Fibroblast of lung (primary cell): ENCODE results near the gene CNNM4. TPM values are rescaled to one million over a fixed set of nuclear protein-coding genes. Genes with fewer than 3 reads are reported as not detected.

Experiments
- DNase-seq, 2 donors: peaks; one replicate each; pipeline versions ENCODE4 v3.0.0 to v3.0.0-alpha.2; 2010; ENCODE audit warnings: low read depth in 2 of 2
- H2AFZ ChIP-seq: 2 replicates; pipeline ENCODE4 v1.5.1; 2012; ENCODE audit warnings: low read length, control low read depth, inconsistent platforms
- H3K27ac ChIP-seq: 2 replicates; pipeline ENCODE4 v1.5.1; 2011; ENCODE audit warnings: low read length, control low read depth; ENCODE audit not compliant: insufficient read depth
- H3K27me3 ChIP-seq: 2 replicates; pipeline ENCODE4 v1.5.1; 2011; ENCODE audit warnings: mild to moderate bottlenecking, low read length; ENCODE audit not compliant: control insufficient read depth, insufficient read depth
- H3K36me3 ChIP-seq: 2 replicates; pipeline ENCODE4 v1.5.1; 2011; ENCODE audit warnings: low read length; ENCODE audit not compliant: control insufficient read depth, insufficient read depth
- H3K4me1 ChIP-seq: 2 replicates; pipeline ENCODE4 v1.5.1; 2011; ENCODE audit warnings: low read length; ENCODE audit not compliant: control insufficient read depth, insufficient read depth; ENCODE audit errors: extremely low read depth
- H3K4me2 ChIP-seq: 2 replicates; pipeline ENCODE4 v1.5.1; 2011; ENCODE audit warnings: low read length, control low read depth; ENCODE audit not compliant: insufficient read depth; ENCODE audit errors: extremely low read depth
- H3K4me3 ChIP-seq, 4 experiments: fragments of 200-600 bp in 1 of 4; sonication (generic) in 1 of 4; replicated peaks in 1 of 4; 2 replicates each; pipeline ENCODE4 v1.5.1; 2011 to 2016; ENCODE audit warnings: low read length in 4 of 4, low read depth in 3 of 4, mild to moderate bottlenecking in 3 of 4, control low read depth in 2 of 4, inconsistent platforms in 1 of 4, mixed read lengths in 1 of 4; ENCODE audit not compliant: insufficient read depth in 1 of 4; ENCODE audit errors: control extremely low read depth in 1 of 4
- H3K79me2 ChIP-seq: 2 replicates; pipeline ENCODE4 v1.5.1; 2012; ENCODE audit warnings: mild to moderate bottlenecking, low read length, inconsistent platforms; ENCODE audit not compliant: control insufficient read depth, insufficient read depth
- H3K9ac ChIP-seq: 2 replicates; pipeline ENCODE4 v1.5.1; 2011; ENCODE audit warnings: mild to moderate bottlenecking, low read length, control low read depth; ENCODE audit not compliant: insufficient read depth
- H3K9me3 ChIP-seq: 2 replicates; pipeline ENCODE4 v1.5.1; 2012; ENCODE audit warnings: low read depth, low read length; ENCODE audit not compliant: control insufficient read depth, insufficient read depth
- H4K20me1 ChIP-seq: 2 replicates; pipeline ENCODE4 v1.5.1; 2011; ENCODE audit warnings: low read length; ENCODE audit not compliant: control insufficient read depth, insufficient read depth; ENCODE audit errors: extremely low read depth
- EZH2 ChIP-seq: IDR thresholded peaks from 2 replicates; pipeline ENCODE4 v1.5.1; 2012; ENCODE audit warnings: low read length, control low read depth, mild to moderate bottlenecking; ENCODE audit errors: missing control alignments
- polyA plus RNA-seq, 2 donors: library from polyadenylated mRNA; depleted of rRNA in 1 of 2; stranded (reverse) in 1 of 2; unstranded in 1 of 2; fragments of >200 nt; gene quantifications; 2 replicates each; pipeline ENCODE4 v1.2.1, GENCODE V29; 2011 to 2012; ENCODE audit warnings: missing spikeins in 1 of 2
- total RNA-seq: library from RNA; depleted of rRNA; stranded (reverse); fragments of >200 nt; gene quantifications from 2 replicates; pipeline ENCODE4 v1.2.1, GENCODE V29; 2014
- TF ChIP-seq, protein P1 (sequence below), 2 donors: IDR thresholded peaks in 1 of 2; conservative IDR thresholded peaks in 1 of 2; 1 replicate in 1 of 2; 2 replicates in 1 of 2; pipeline ENCODE4 v1.5.1; 2011 to 2012; ENCODE audit warnings: low read length in 2 of 2, control low read depth in 1 of 2, inconsistent platforms in 1 of 2, low read depth in 1 of 2, mild to moderate bottlenecking in 1 of 2

Gene CNNM4
- total and polyA plus RNA-seq, 2 donors (not counting 1 experiment from before 2014, with no cell fraction given), result 3.3 to 3.5 TPM

DNA sequence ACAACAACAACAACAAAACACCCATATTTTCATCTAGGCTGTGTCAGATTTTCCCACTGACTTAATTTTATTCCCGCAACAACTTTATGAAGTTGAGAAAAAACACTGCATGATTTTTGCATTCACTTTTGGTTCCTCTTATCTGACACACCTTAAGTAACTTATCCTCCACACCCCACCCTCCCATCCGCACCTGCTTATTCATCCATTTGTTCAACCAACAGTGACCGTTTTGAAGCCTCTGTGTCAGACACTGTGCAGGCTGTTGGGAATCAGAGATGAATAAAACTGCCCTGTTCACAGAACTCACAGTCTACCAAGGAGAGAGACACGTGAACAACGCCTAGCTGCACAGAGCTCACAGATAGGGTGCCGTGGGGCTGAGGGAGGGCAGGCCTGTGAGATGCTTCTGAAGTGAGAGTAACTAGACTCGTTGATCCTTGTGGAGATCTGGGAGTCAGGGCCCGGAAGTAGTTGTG, 7.4 kb downstream of the CNNM4 start:
- Histone ChIP-seq H3K9me3 (no peaks in the 10 kb centered on the region), H4K20me1 (no peaks in the 10 kb centered on the region), H3K27ac (no peak overlapping the region), H3K27me3 (no peaks in the 10 kb centered on the region), H2AFZ (no peak overlapping the region), H3K36me3 (no peaks in the 10 kb centered on the region), H3K9ac (no peak overlapping the region), H3K4me2 (no peak overlapping the region), H3K4me3 (no peak overlapping the region), H3K4me1 (no peaks in the 10 kb centered on the region), H3K79me2 (no peaks in the 10 kb centered on the region)
- DNase-seq, result no peak
- TF ChIP-seq, protein P1, sequence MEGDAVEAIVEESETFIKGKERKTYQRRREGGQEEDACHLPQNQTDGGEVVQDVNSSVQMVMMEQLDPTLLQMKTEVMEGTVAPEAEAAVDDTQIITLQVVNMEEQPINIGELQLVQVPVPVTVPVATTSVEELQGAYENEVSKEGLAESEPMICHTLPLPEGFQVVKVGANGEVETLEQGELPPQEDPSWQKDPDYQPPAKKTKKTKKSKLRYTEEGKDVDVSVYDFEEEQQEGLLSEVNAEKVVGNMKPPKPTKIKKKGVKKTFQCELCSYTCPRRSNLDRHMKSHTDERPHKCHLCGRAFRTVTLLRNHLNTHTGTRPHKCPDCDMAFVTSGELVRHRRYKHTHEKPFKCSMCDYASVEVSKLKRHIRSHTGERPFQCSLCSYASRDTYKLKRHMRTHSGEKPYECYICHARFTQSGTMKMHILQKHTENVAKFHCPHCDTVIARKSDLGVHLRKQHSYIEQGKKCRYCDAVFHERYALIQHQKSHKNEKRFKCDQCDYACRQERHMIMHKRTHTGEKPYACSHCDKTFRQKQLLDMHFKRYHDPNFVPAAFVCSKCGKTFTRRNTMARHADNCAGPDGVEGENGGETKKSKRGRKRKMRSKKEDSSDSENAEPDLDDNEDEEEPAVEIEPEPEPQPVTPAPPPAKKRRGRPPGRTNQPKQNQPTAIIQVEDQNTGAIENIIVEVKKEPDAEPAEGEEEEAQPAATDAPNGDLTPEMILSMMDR (conservative IDR thresholded peaks at IDR 0.05 in 1 of 2, IDR thresholded peaks at IDR 0.05 in 1 of 2; ENCODE audit: low read depth in 1 of 2, low read length in 2 of 2), result no peak
- TF ChIP-seq EZH2, result no peak

DNA sequence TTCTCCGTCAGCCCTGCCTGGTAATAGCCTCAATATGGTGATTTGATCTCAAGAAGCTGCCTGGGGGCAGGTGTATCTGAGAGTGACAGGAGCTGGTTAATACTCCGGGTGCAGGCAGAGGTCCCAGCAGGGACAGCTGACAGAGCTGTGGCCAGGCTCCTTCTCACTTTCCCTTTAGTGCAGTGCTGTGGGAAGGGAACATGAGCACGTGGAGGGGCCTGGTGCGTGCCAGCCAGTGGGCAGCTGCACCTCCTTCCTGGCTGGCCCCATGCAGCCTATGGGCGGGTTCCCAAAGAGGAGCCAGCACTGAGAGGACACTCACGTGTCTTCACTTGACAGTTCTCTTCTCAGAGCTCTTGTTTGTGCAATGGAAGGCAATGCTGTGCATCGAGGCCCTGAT, 9.1 kb downstream of the CNNM4 start:
- Histone ChIP-seq H3K4me2 (no peak overlapping the region), H3K36me3 (no peaks in the 10 kb centered on the region), H3K27ac (no peak overlapping the region), H3K4me1 (no peaks in the 10 kb centered on the region), H3K9ac (no peak overlapping the region), H4K20me1 (no peaks in the 10 kb centered on the region), H3K9me3 (no peaks in the 10 kb centered on the region), H2AFZ (no peak overlapping the region), H3K27me3 (no peaks in the 10 kb centered on the region), H3K79me2 (no peaks in the 10 kb centered on the region), H3K4me3 (no peak overlapping the region)
- DNase-seq, result no peak
- TF ChIP-seq, protein P1 (conservative IDR thresholded peaks at IDR 0.05 in 1 of 2, IDR thresholded peaks at IDR 0.05 in 1 of 2; ENCODE audit: low read depth in 1 of 2, low read length in 2 of 2), result no peak
- TF ChIP-seq EZH2, result no peak

DNA sequence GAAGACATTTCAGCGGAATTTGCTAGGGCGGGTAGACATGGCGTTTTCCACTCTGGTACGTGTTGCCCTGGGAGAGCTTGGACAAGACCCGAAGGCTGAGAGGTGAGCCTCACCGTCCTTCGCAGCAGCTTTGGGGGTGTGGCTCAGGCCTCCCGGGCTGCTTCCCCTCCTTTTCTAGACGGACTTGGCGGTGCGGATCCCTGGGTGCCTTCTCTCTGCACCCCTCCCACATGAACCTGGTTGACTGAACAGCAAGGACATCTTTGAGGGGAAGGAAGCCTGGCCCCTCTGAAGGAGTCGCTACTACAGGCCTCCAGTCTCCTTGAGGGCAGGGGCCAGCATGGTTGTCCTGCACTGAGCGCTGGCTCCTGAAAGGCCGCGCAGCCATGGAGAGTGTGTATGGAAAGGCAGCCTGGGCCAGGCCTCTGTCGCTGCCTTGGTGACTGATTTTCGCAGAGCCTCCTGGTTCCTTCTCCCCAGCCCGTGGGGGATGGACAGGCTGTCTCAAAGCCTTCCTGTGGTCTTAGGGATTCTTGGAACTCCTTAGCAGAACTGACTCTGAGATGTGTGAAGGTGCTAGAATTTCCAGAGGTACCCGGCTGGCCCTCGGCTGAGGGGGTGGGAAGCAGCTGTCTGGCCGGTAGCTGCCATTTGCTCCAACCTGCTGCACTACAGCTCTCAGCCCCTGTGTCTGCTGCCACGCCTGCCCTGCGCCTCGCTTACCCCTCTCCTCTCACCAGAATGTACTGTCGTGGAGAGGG, 9.9 kb downstream of the CNNM4 start:
- H3K27me3 ChIP-seq, result no peaks in the 10 kb centered on the region
- TF ChIP-seq, protein P1 (conservative IDR thresholded peaks at IDR 0.05 in 1 of 2, IDR thresholded peaks at IDR 0.05 in 1 of 2; ENCODE audit: low read depth in 1 of 2, low read length in 2 of 2), result no peak
- no peak for TF ChIP-seq EZH2
- DNase-seq, result no peak

More for the DNA sequence above, 9.9 kb downstream of the CNNM4 start:
- Histone ChIP-seq H3K9ac (no peak overlapping the region), H3K27ac (no peak overlapping the region), H2AFZ (no peak overlapping the region), H4K20me1 (no peaks in the 10 kb centered on the region), H3K79me2 (no peaks in the 10 kb centered on the region), H3K36me3 (no peaks in the 10 kb centered on the region), H3K4me2 (no peak overlapping the region), H3K4me3 (no peak overlapping the region), H3K4me1 (no peaks in the 10 kb centered on the region), H3K9me3 (no peaks in the 10 kb centered on the region)
